ENCODE measurements around the gene NLRP6.

Gene NLRP6

GRCh38 chr11:256952-257737 lies 21.1 kb upstream of the NLRP6 start:
- peak; percentile 18 for DNase-seq

- DNase-seq, result peak; percentile 26
These were observed 20.3 kb upstream of the NLRP6 start for GRCh38 chr11:257766-258493.

GRCh38 chr11:259413-259812 lies 18.8 kb upstream of the NLRP6 start:
- no peak for DNase-seq

- no peak for DNase-seq
These were observed 16.6 kb upstream of the NLRP6 start for GRCh38 chr11:261624-262023.

- no peak for DNase-seq
These were observed 11.3 kb upstream of the NLRP6 start for GRCh38 chr11:266676-267439.

- peak; percentile 76 for DNase-seq
These were observed 10.7 kb upstream of the NLRP6 start for GRCh38 chr11:267491-267994.

GRCh38 chr11:268716-269145 lies 9.5 kb upstream of the NLRP6 start:
- peak; percentile 65 for DNase-seq

- peak; percentile 63 for DNase-seq
These were observed 8.9 kb upstream of the NLRP6 start for GRCh38 chr11:269146-269890.

GRCh38 chr11:270451-271318 lies 7.5 kb upstream of the NLRP6 start:
- DNase-seq, result peak; percentile 23

GRCh38 chr11:271319-271715 lies 6.9 kb upstream of the NLRP6 start:
- no peak for DNase-seq

- DNase-seq, result peak; percentile 21
These were observed 5.8 kb upstream of the NLRP6 start for GRCh38 chr11:272195-272930.

- DNase-seq, result peak; percentile 17
These were observed 5.3 kb upstream of the NLRP6 start for GRCh38 chr11:272931-273198.

- DNase-seq, result no peak
These were observed 2.0 kb upstream of the NLRP6 start for GRCh38 chr11:276219-276618.

GRCh38 chr11:279040-279965 lies 1.1 kb downstream of the NLRP6 start:
- peak; percentile 32 for DNase-seq

GRCh38 chr11:279966-280705 lies 1.9 kb downstream of the NLRP6 start:
- peak; percentile 61 for DNase-seq

GRCh38 chr11:280706-281485 lies 2.7 kb downstream of the NLRP6 start:
- DNase-seq, result peak; percentile 56

- peak; percentile 62 for DNase-seq
These were observed 3.4 kb downstream of the NLRP6 start for GRCh38 chr11:281486-282161.

GRCh38 chr11:282171-282570 lies 4.0 kb downstream of the NLRP6 start:
- no peak for DNase-seq

Measured in stimulated activated CD8-positive, alpha-beta memory T cell treated with anti-CD3 and anti-CD28 coated beads, Interleukin-4, amount 100 ng/mL, for 48 hours (primary cell).